Measurements from ENCODE around the gene UBE2I.

DNA sequence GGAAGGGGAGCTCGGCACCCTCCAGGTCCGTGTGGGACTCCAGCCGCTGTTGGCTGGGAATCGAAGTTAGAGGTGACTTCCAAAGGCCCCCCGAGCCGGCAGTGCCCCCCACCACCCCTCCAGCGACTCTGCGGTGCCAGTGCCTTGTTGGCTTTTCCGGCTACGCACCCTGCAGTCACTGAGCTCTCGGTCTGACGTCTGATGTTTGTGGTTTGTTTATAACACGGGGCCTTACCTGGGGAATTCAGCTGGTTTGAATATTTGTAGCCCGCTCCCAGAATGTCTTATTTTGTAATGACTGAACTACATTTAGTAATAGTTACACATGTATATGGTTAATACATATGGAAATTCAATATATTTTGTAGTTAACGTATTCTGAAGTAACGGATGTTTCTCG lies 17.0 kb downstream of the UBE2I start:
- TF ChIP-seq, protein P1, sequence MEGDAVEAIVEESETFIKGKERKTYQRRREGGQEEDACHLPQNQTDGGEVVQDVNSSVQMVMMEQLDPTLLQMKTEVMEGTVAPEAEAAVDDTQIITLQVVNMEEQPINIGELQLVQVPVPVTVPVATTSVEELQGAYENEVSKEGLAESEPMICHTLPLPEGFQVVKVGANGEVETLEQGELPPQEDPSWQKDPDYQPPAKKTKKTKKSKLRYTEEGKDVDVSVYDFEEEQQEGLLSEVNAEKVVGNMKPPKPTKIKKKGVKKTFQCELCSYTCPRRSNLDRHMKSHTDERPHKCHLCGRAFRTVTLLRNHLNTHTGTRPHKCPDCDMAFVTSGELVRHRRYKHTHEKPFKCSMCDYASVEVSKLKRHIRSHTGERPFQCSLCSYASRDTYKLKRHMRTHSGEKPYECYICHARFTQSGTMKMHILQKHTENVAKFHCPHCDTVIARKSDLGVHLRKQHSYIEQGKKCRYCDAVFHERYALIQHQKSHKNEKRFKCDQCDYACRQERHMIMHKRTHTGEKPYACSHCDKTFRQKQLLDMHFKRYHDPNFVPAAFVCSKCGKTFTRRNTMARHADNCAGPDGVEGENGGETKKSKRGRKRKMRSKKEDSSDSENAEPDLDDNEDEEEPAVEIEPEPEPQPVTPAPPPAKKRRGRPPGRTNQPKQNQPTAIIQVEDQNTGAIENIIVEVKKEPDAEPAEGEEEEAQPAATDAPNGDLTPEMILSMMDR (IDR thresholded peaks at IDR 0.05): no peak
- no peak for TF ChIP-seq POLR2A (IDR thresholded peaks at IDR 0.05)
